Measurements from ENCODE around the gene BEGAIN. TPM values are rescaled to one million over a fixed set of nuclear protein-coding genes. Genes with fewer than 3 reads are reported as not detected.

BEGAIN gene
- total RNA-seq, 1 experiment from 2014 or later: 7.0 TPM

GRCh38 chr14:100604709-100605108 lies 17.5 kb upstream of the BEGAIN start:
- ChIA-PET POLR2A (no interaction called here), CTCF (no interaction called here)
- no TSS peak for BruUV-seq (replicated peaks)

GRCh38 chr14:100604121-100604501 lies 16.9 kb upstream of the BEGAIN start:
- no peak for DNase-seq (ENCODE audit: unreplicated experiment)
- ChIA-PET CTCF (no interaction called here), POLR2A (no interaction called here)
- H3K9me3 Mint-ChIP-seq (ENCODE audit: unreplicated experiment): no peaks in the 10 kb centered on the region
- TF ChIP-seq CTCF (IDR thresholded peaks at IDR 0.05; ENCODE audit: unreplicated experiment): no peak
- H3K4me3 Mint-ChIP-seq (ENCODE audit: unreplicated experiment): no peak overlapping the region
- no peaks in the 10 kb centered on the region for H3K4me1 Mint-ChIP-seq (ENCODE audit: insufficient read depth, unreplicated experiment)
- intact Hi-C loops (cut with micrococcal nuclease): no loop called here
- no TSS peak for BruUV-seq (replicated peaks)
- H3K27ac Mint-ChIP-seq (ENCODE audit: low read depth, unreplicated experiment): no peak overlapping the region
- H3K27me3 Mint-ChIP-seq (ENCODE audit: insufficient read depth, unreplicated experiment): peaks cover 60% of the 10 kb centered on the region
- H3K36me3 Mint-ChIP-seq (ENCODE audit: insufficient read depth, unreplicated experiment): no peaks in the 10 kb centered on the region

More at GRCh38 chr14:100604709-100605108, 17.5 kb upstream of the BEGAIN start:
- H3K36me3 Mint-ChIP-seq (ENCODE audit: insufficient read depth, unreplicated experiment): no peaks in the 10 kb centered on the region
- H3K4me1 Mint-ChIP-seq (ENCODE audit: insufficient read depth, unreplicated experiment): no peaks in the 10 kb centered on the region
- no peaks in the 10 kb centered on the region for H3K9me3 Mint-ChIP-seq (ENCODE audit: unreplicated experiment)
- no peak overlapping the region for H3K27ac Mint-ChIP-seq (ENCODE audit: low read depth, unreplicated experiment)
- peaks cover 54% of the 10 kb centered on the region for H3K27me3 Mint-ChIP-seq (ENCODE audit: insufficient read depth, unreplicated experiment)
- no peak for DNase-seq (ENCODE audit: unreplicated experiment)
- intact Hi-C loops (cut with micrococcal nuclease): no loop called here
- H3K4me3 Mint-ChIP-seq (ENCODE audit: unreplicated experiment): no peak overlapping the region
- no peak for TF ChIP-seq CTCF (IDR thresholded peaks at IDR 0.05; ENCODE audit: unreplicated experiment)

GRCh38 chr14:100603341-100604120 lies 16.3 kb upstream of the BEGAIN start:
- Mint-ChIP-seq H3K4me1 (ENCODE audit: insufficient read depth, unreplicated experiment) (no peaks in the 10 kb centered on the region), H3K36me3 (ENCODE audit: insufficient read depth, unreplicated experiment) (no peaks in the 10 kb centered on the region), H3K27ac (ENCODE audit: low read depth, unreplicated experiment) (no peak overlapping the region), H3K9me3 (ENCODE audit: unreplicated experiment) (no peaks in the 10 kb centered on the region), H3K4me3 (ENCODE audit: unreplicated experiment) (no peak overlapping the region), H3K27me3 (ENCODE audit: insufficient read depth, unreplicated experiment) (peaks cover 66% of the 10 kb centered on the region)
- no TSS peak for BruUV-seq (replicated peaks)
- POLR2A ChIA-PET: no interaction called here
- no peak for TF ChIP-seq CTCF (IDR thresholded peaks at IDR 0.05; ENCODE audit: unreplicated experiment)
- no peak for DNase-seq (ENCODE audit: unreplicated experiment)
- CTCF ChIA-PET: no interaction called here
- intact Hi-C loops (cut with micrococcal nuclease): no loop called here

GRCh38 chr14:100602621-100603230 lies 15.5 kb upstream of the BEGAIN start:
- Mint-ChIP-seq H3K4me3 (ENCODE audit: unreplicated experiment) (no peak overlapping the region), H3K27me3 (ENCODE audit: insufficient read depth, unreplicated experiment) (peaks cover 74% of the 10 kb centered on the region), H3K4me1 (ENCODE audit: insufficient read depth, unreplicated experiment) (no peaks in the 10 kb centered on the region), H3K9me3 (ENCODE audit: unreplicated experiment) (no peaks in the 10 kb centered on the region), H3K36me3 (ENCODE audit: insufficient read depth, unreplicated experiment) (no peaks in the 10 kb centered on the region), H3K27ac (ENCODE audit: low read depth, unreplicated experiment) (no peak overlapping the region)
- CTCF ChIA-PET: interaction anchor here (0.6 kb wide), 1 partner anchor 77 kb away, joined by 3 read pairs; no protein-coding TSS in a partner anchor
- no peak for TF ChIP-seq CTCF (IDR thresholded peaks at IDR 0.05; ENCODE audit: unreplicated experiment)
- no TSS peak for BruUV-seq (replicated peaks)
- intact Hi-C loops (cut with micrococcal nuclease): no loop called here
- no peak for DNase-seq (ENCODE audit: unreplicated experiment)
- POLR2A ChIA-PET: interaction anchor here (0.8 kb wide), 2 partner anchors 8 to 10 kb away, joined by 3 to 4 read pairs; no protein-coding TSS in a partner anchor
